SKM-1 (cell line): ENCODE measurements around the gene PRUNE2.
"Not testable (repeated sequence)": the region's sequence is repeated elsewhere in the genome, so short reads cannot be mapped to it uniquely, and the experiment has no call there.

Experiments
- DNase-seq: peaks from one replicate; lab custom pipeline; 2025; ENCODE audit not compliant: unreplicated experiment; lab: John Stamatoyannopoulos, UW

Gene PRUNE2

GRCh38 chr9:76873056-76873792 is 32.7 kb downstream of the PRUNE2 start:
- no peak for DNase-seq

DNA sequence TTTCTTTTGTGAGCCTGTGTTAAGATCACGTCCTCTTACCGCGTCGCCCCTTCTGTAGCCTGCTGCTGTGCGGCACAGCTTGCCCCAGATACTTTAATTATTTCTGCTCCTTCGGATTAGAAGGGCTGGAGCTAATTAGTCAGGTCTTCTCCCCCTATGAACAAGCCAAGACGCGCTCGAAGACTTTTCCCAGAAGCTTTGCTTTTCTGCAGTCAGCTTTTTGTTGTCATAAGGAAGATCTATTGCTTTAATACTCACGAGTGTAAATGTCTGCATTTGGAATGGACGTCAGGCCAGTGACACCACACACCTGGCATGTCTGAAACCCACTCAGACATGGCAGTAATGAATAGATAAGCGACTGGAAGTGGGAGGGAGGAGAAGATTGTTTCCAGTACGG is 37.0 kb downstream of the PRUNE2 start:
- DNase-seq, result no peak

GRCh38 chr9:76866689-76867088 is 39.2 kb downstream of the PRUNE2 start:
- no peak for DNase-seq

- DNase-seq, result no peak
Measured at GRCh38 chr9:76863832-76864231, 42.1 kb downstream of the PRUNE2 start.

DNA sequence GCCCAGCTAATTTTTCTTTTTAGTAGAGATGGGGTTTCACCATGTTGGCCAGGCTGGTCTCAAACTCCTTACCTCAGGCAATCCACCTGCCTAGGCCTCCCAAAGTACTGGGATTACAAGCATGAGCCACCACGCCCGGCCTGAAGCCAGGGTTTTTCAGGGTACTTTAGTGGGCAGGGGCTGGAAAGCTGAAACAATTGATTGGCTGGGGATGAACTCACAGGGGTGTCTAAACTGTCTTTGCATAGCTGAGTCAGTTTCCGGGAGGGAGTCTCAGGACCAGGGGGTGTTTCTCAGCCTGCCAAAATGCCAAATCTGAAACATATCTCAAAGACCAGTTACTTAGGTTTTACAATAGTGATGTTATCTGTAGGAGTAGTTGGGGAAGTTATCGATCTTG is 46.1 kb downstream of the PRUNE2 start:
- no peak for DNase-seq

DNA sequence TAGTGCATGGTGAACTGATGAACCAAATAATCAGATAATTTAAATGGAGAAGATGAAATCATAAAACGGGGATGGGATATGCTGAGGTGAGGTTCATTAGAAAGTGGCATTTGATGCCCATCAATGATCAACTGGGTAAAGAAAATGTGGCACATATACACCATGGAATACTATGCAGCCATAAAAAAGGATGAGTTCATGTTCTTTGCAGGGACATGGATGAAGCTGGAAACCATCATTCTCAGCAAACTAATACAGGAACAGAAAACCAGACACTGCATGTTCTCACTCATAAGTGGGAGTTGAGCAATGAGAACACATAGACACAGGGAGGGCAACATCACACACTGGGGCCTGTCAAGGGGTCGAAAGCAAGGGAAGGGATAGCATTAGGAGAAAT is 47.7 kb downstream of the PRUNE2 start:
- not testable (repeated sequence) for DNase-seq

GRCh38 chr9:76856016-76856415 is 49.9 kb downstream of the PRUNE2 start:
- DNase-seq, result no peak

DNA sequence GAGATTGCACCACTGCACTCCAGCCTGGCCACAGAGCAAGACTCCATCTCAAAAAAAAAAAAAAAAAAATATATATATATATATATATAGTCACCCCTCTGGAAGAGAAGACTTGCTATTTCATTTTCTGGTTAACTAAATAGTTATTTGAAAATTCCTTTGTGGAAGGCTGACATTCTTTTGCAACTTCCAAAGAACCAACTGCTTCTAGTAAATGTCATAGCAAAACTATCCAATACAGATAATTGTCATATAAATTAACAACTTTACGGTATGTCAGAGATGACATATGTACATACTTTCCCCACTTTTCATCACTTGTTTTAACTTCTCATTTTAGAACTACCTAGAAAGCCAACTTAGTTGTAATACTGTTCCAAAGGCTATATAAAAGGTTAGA is 50.9 kb downstream of the PRUNE2 start:
- no peak for DNase-seq

DNA sequence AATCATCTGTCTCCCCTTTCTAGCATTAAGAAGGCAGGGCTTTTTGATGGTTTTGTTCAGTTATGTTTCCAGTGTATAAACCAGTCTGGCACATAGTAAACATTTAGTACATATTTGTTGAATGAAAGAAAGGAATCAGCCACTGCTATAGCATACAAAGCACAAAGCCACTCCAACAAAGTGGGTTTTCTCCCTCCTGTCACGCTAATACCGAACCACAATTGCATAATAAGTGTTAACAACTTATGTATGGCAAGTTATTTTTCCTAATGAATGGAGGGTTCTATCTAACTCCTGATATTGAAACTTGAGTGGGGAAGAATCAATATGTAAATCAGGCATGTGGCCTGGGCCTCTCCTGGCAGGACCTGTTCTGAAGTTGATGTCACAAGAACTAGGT is 53.9 kb downstream of the PRUNE2 start:
- DNase-seq, result no peak

GRCh38 chr9:76846297-76846696 is 59.6 kb downstream of the PRUNE2 start:
- no peak for DNase-seq

DNA sequence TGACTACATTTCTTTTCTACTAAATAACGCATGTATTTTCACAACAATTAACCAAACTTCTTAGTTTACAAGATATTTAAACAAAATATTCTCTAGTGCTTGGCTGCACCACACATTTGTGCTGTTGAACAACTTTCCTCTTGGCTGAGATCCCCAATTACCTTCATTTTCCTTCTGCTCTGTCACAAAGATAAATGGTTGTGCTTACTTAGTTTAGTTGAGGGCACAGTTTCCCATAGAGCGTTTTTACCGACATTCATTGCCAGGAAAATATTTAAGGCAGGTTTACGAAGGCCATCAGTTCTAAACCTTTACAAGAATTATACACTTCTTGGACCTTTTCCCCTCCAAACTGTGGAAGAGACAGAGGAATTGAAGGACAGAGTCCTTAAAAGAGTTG is 60.7 kb downstream of the PRUNE2 start:
- no peak for DNase-seq

- no peak for DNase-seq
Measured at GRCh38 chr9:76835571-76836283, 70.2 kb downstream of the PRUNE2 start.

GRCh38 chr9:76828447-76828846 is 77.5 kb downstream of the PRUNE2 start:
- no peak for DNase-seq

DNA sequence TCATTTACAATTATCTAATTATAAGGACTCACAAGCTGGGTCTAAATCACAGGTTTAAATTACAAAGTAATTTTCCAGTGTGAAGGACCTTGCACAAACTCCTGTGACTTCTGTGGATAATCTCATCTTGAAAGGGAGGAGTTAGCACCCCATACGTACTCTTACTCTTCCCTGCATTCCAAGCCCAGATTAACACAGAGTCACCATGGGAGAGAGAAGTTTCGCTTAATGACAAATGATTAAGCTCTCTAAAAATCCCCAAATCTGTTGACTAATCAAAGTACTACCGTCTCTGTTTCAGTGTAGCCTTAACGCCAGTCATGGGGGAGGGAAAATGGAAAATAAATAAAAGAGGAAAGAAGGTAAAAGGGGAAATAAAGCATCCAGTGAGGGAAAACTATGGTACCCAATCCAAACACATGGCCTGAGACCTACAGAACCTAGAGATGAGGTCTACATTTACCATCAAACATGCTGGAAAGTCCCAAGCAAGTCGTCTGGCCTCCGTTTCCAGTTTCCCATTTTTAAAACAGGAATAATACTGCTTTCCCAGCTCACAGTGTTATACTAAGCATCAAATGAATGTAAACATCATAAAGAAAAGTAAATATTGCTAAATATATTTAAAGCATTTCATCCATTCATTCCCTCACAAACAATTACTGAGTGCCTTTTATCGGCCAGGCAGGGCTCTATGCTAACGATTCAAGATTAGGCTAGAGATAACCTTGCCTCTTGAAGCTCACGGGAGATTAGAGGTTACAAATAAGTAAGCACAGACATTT is 78.4 kb downstream of the PRUNE2 start:
- DNase-seq, result no peak

DNA sequence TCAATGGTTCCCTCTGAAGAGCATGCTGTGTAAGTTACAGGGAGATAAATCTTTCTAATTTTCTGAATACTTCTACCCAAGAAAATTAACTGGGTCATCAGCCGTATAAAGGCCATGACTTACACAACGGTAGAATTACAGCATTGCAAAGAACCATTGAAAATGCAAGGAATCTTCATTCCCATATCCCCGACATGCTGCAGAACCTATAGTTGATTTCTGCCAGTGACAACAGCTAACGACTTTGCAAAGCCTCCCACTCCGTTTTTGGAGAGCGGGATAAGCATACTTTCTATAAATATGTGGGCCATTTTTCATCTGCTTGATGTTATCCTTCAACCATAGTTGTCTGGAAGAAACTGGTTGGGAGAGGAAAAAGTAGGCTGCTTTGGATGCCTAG is 85.5 kb downstream of the PRUNE2 start:
- DNase-seq, result no peak

GRCh38 chr9:76818271-76818670 is 87.6 kb downstream of the PRUNE2 start:
- DNase-seq, result no peak

DNA sequence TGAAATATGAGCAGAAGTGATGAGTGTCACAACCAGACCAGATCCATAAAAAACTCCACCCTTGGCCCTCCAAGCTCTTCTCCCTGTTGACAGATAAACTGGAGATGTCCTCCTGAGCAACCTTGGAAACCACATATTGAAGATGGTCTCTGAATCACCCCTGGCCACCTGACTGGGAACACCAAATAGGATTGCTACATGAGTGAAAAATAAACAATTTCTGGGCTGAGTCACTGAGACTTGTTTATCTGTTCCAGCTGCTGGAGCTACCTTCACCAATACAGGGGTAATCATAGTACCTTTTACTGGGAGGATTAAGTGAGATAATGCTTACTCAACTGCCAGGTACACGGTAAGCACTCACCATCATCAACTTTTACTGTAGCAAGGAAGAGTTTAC is 88.4 kb downstream of the PRUNE2 start:
- DNase-seq, result no peak

- DNase-seq, result no peak
Measured at GRCh38 chr9:76812591-76812990, 93.3 kb downstream of the PRUNE2 start.

DNA sequence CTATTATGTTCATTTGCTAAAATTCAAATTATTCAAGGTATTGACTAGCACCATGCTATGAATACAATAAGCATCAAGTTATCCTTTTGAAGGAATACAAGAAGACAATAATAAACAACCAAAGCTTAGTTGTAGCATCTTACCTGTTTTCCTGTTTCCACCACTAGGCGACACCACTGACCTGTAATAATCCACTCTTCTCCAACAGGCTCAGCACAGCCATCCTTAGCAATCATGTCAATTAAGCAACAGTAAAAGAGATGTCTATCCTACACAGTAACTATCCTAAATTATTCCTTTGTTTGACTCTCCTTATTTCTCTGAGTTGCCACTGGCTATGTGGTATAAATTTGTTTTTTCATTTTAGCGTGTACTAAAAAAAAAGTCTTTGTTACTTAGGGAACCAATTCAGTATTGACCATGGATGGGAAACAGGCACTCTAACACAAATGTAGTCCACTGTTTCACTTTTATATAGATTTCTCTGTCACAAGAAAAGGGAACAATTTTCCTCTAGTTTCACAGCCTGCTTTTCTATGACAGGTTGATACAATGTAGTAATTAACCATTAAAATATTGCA is 95.4 kb downstream of the PRUNE2 start:
- DNase-seq, result no peak

DNA sequence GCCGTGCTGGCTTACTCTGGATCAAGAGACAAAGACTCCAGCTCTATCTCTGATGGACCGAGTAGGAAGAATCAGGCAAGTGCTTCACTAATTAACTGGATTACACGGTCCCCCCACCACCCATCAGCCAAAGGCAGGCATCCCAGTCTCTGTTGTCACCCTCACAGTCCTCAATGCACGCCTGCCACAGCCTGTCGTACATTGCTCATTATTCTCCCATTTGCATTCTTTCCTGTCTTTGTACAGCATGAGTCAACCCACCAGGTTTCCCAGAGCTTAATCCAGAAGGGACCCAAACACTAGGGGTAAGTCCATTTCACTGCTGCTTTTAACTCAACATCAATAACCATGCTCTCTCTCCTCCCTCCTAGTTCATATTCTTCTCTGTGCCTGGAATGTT is 97.3 kb downstream of the PRUNE2 start:
- DNase-seq, result no peak

GRCh38 chr9:76803762-76804161 is 102.2 kb downstream of the PRUNE2 start:
- DNase-seq, result no peak

DNA sequence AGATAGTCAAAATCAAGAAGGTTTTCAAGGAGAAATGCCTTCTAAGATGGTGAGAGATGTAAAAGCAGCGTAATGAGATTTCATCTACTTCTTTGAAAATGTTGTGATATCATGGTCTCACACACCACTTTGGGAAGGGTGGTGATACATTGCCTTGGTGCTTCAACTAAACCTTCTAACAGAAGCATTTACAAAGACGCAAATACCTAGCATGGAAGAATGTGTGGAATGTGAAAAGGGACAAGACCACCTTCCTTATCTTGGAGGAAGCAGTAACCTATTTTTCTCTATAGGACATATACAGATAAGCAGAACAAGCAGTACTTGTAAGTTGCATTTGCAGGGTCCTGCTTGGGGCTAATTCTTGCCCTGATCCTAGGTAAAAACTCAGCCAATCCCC is 102.8 kb downstream of the PRUNE2 start:
- no peak for DNase-seq
